ENCODE measurements around the gene SCUBE1.

SCUBE1 gene

GRCh38 chr22:43182726-43183125 lies 160.4 kb downstream of the SCUBE1 start:
- peaks cover 7% of the 10 kb centered on the region for H3K4me1 ChIP-seq (ENCODE audit: control insufficient read depth, insufficient read depth, low read length, unreplicated experiment)
- no peaks in the 10 kb centered on the region for H3K27me3 ChIP-seq (ENCODE audit: insufficient read depth, low read length)
- H3K79me2 ChIP-seq (ENCODE audit: control insufficient read depth, insufficient read depth, low read length, unreplicated experiment) = peaks cover 9% of the 10 kb centered on the region
- H3K36me3 ChIP-seq (ENCODE audit: insufficient read depth, low read length) = no peaks in the 10 kb centered on the region; the same call in 1 of the 2 replicates
- no peak overlapping the region for H2AFZ ChIP-seq (ENCODE audit: low read length, unreplicated experiment)
- H3K4me3 ChIP-seq (ENCODE audit: low read depth, low read length) = no peak overlapping the region
- no peak overlapping the region for H3K27ac ChIP-seq (ENCODE audit: low read depth, low read length)

- no peak overlapping the region for H2AFZ ChIP-seq (ENCODE audit: low read length, unreplicated experiment)
- H3K36me3 ChIP-seq (ENCODE audit: insufficient read depth, low read length) = no peaks in the 10 kb centered on the region; the same call in 1 of the 2 replicates
- no peak overlapping the region for H3K27ac ChIP-seq (ENCODE audit: low read depth, low read length)
Measured at GRCh38 chr22:43182118-43182517, 161.1 kb downstream of the SCUBE1 start.

GRCh38 chr22:43181321-43182076 lies 161.7 kb downstream of the SCUBE1 start:
- Histone ChIP-seq H2AFZ (ENCODE audit: low read length, unreplicated experiment) (no peak overlapping the region), H3K79me2 (ENCODE audit: control insufficient read depth, insufficient read depth, low read length, unreplicated experiment) (peaks cover 9% of the 10 kb centered on the region), H3K4me1 (ENCODE audit: control insufficient read depth, insufficient read depth, low read length, unreplicated experiment) (peaks cover 7% of the 10 kb centered on the region), H3K27ac (ENCODE audit: low read depth, low read length) (no peak overlapping the region), H3K27me3 (ENCODE audit: insufficient read depth, low read length) (no peaks in the 10 kb centered on the region), H3K4me3 (ENCODE audit: low read depth, low read length) (no peak overlapping the region), H3K36me3 (ENCODE audit: insufficient read depth, low read length) (no peaks in the 10 kb centered on the region; the same call in 1 of the 2 replicates)

More at GRCh38 chr22:43182118-43182517, 161.1 kb downstream of the SCUBE1 start:
- Histone ChIP-seq H3K79me2 (ENCODE audit: control insufficient read depth, insufficient read depth, low read length, unreplicated experiment) (peaks cover 9% of the 10 kb centered on the region), H3K4me3 (ENCODE audit: low read depth, low read length) (no peak overlapping the region), H3K27me3 (ENCODE audit: insufficient read depth, low read length) (no peaks in the 10 kb centered on the region), H3K4me1 (ENCODE audit: control insufficient read depth, insufficient read depth, low read length, unreplicated experiment) (peaks cover 7% of the 10 kb centered on the region)

GRCh38 chr22:43180670-43181069 lies 162.5 kb downstream of the SCUBE1 start:
- no peaks in the 10 kb centered on the region for H3K27me3 ChIP-seq (ENCODE audit: insufficient read depth, low read length)
- no peaks in the 10 kb centered on the region; the same call in 1 of the 2 replicates for H3K36me3 ChIP-seq (ENCODE audit: insufficient read depth, low read length)
- H3K79me2 ChIP-seq (ENCODE audit: control insufficient read depth, insufficient read depth, low read length, unreplicated experiment) = peaks cover 8% of the 10 kb centered on the region
- no peak overlapping the region for H2AFZ ChIP-seq (ENCODE audit: low read length, unreplicated experiment)
- H3K27ac ChIP-seq (ENCODE audit: low read depth, low read length) = no peak overlapping the region
- peaks cover 6% of the 10 kb centered on the region for H3K4me1 ChIP-seq (ENCODE audit: control insufficient read depth, insufficient read depth, low read length, unreplicated experiment)
- no peak overlapping the region for H3K4me3 ChIP-seq (ENCODE audit: low read depth, low read length)

GRCh38 chr22:43179911-43180195 lies 163.3 kb downstream of the SCUBE1 start:
- H3K4me1 ChIP-seq (ENCODE audit: control insufficient read depth, insufficient read depth, low read length, unreplicated experiment) = peaks cover 5% of the 10 kb centered on the region
- peaks cover 5% of the 10 kb centered on the region for H3K79me2 ChIP-seq (ENCODE audit: control insufficient read depth, insufficient read depth, low read length, unreplicated experiment)
- H3K4me3 ChIP-seq (ENCODE audit: low read depth, low read length) = no peak overlapping the region
- H3K36me3 ChIP-seq (ENCODE audit: insufficient read depth, low read length) = no peaks in the 10 kb centered on the region; the same call in 1 of the 2 replicates
- H3K27me3 ChIP-seq (ENCODE audit: insufficient read depth, low read length) = no peaks in the 10 kb centered on the region
- H2AFZ ChIP-seq (ENCODE audit: low read length, unreplicated experiment) = no peak overlapping the region
- no peak overlapping the region for H3K27ac ChIP-seq (ENCODE audit: low read depth, low read length)

GRCh38 chr22:43179146-43179910 lies 163.8 kb downstream of the SCUBE1 start:
- H2AFZ ChIP-seq (ENCODE audit: low read length, unreplicated experiment) = no peak overlapping the region
- H3K4me3 ChIP-seq (ENCODE audit: low read depth, low read length) = no peak overlapping the region
- no peaks in the 10 kb centered on the region for H3K27me3 ChIP-seq (ENCODE audit: insufficient read depth, low read length)
- peaks cover under 1% of the 10 kb centered on the region for H3K79me2 ChIP-seq (ENCODE audit: control insufficient read depth, insufficient read depth, low read length, unreplicated experiment)
- no peaks in the 10 kb centered on the region; the same call in 1 of the 2 replicates for H3K36me3 ChIP-seq (ENCODE audit: insufficient read depth, low read length)
- peaks cover 5% of the 10 kb centered on the region for H3K4me1 ChIP-seq (ENCODE audit: control insufficient read depth, insufficient read depth, low read length, unreplicated experiment)
- H3K27ac ChIP-seq (ENCODE audit: low read depth, low read length) = no peak overlapping the region

GRCh38 chr22:43177479-43177878 lies 165.7 kb downstream of the SCUBE1 start:
- H2AFZ ChIP-seq (ENCODE audit: low read length, unreplicated experiment) = no peak overlapping the region
- no peaks in the 10 kb centered on the region; the same call in 1 of the 2 replicates for H3K36me3 ChIP-seq (ENCODE audit: insufficient read depth, low read length)
- no peaks in the 10 kb centered on the region for H3K79me2 ChIP-seq (ENCODE audit: control insufficient read depth, insufficient read depth, low read length, unreplicated experiment)
- H3K27me3 ChIP-seq (ENCODE audit: insufficient read depth, low read length) = no peaks in the 10 kb centered on the region
- no peak overlapping the region for H3K4me3 ChIP-seq (ENCODE audit: low read depth, low read length)
- H3K4me1 ChIP-seq (ENCODE audit: control insufficient read depth, insufficient read depth, low read length, unreplicated experiment) = no peaks in the 10 kb centered on the region
- H3K27ac ChIP-seq (ENCODE audit: low read depth, low read length) = no peak overlapping the region

- Histone ChIP-seq H3K4me1 (ENCODE audit: control insufficient read depth, insufficient read depth, low read length, unreplicated experiment) (no peaks in the 10 kb centered on the region), H3K36me3 (ENCODE audit: insufficient read depth, low read length) (no peaks in the 10 kb centered on the region; the same call in 1 of the 2 replicates)
Measured at GRCh38 chr22:43176090-43176489, 167.1 kb downstream of the SCUBE1 start.

GRCh38 chr22:43174941-43175531 lies 168.1 kb downstream of the SCUBE1 start:
- no peaks in the 10 kb centered on the region for H3K27me3 ChIP-seq (ENCODE audit: insufficient read depth, low read length)
- H3K27ac ChIP-seq (ENCODE audit: low read depth, low read length) = no peak overlapping the region
- H3K4me3 ChIP-seq (ENCODE audit: low read depth, low read length) = no peak overlapping the region
- no peak overlapping the region for H2AFZ ChIP-seq (ENCODE audit: low read length, unreplicated experiment)
- no peaks in the 10 kb centered on the region for H3K4me1 ChIP-seq (ENCODE audit: control insufficient read depth, insufficient read depth, low read length, unreplicated experiment)
- no peaks in the 10 kb centered on the region for H3K79me2 ChIP-seq (ENCODE audit: control insufficient read depth, insufficient read depth, low read length, unreplicated experiment)
- no peaks in the 10 kb centered on the region; the same call in 1 of the 2 replicates for H3K36me3 ChIP-seq (ENCODE audit: insufficient read depth, low read length)

More at GRCh38 chr22:43176090-43176489, 167.1 kb downstream of the SCUBE1 start:
- H3K27ac ChIP-seq (ENCODE audit: low read depth, low read length) = no peak overlapping the region
- H3K4me3 ChIP-seq (ENCODE audit: low read depth, low read length) = no peak overlapping the region
- no peak overlapping the region for H2AFZ ChIP-seq (ENCODE audit: low read length, unreplicated experiment)
- H3K79me2 ChIP-seq (ENCODE audit: control insufficient read depth, insufficient read depth, low read length, unreplicated experiment) = no peaks in the 10 kb centered on the region
- no peaks in the 10 kb centered on the region for H3K27me3 ChIP-seq (ENCODE audit: insufficient read depth, low read length)

- Histone ChIP-seq H3K4me1 (ENCODE audit: control insufficient read depth, insufficient read depth, low read length, unreplicated experiment) (no peaks in the 10 kb centered on the region), H2AFZ (ENCODE audit: low read length, unreplicated experiment) (no peak overlapping the region), H3K27me3 (ENCODE audit: insufficient read depth, low read length) (no peaks in the 10 kb centered on the region), H3K27ac (ENCODE audit: low read depth, low read length) (no peak overlapping the region), H3K79me2 (ENCODE audit: control insufficient read depth, insufficient read depth, low read length, unreplicated experiment) (no peaks in the 10 kb centered on the region), H3K4me3 (ENCODE audit: low read depth, low read length) (no peak overlapping the region), H3K36me3 (ENCODE audit: insufficient read depth, low read length) (no peaks in the 10 kb centered on the region; the same call in 1 of the 2 replicates)
Measured at GRCh38 chr22:43173976-43174720, 169.0 kb downstream of the SCUBE1 start.

Data from ACC112 (cell line).